CD4-positive, alpha-beta T cell (primary cell): ENCODE measurements around the gene GAL3ST3. TPM values are rescaled to one million over a fixed set of nuclear protein-coding genes. Genes with fewer than 3 reads are reported as not detected.

Experiments
- ATAC-seq: fragments of 200-7000 bp; cut with Tn5 transposase; one replicate; pipeline ENCODE4 v1.10.0; 2022; ENCODE audit warnings: mild to moderate bottlenecking; ENCODE audit not compliant: poor library complexity
- CTCF ChIA-PET: fragments of 350-600 bp; sonication (Branson Sonifier 250); formaldehyde crosslinking; loops from one replicate; lab custom pipeline; 2021; ENCODE audit warnings: antibody characterized with exemption, inconsistent platforms; lab: Charles Lee
- POLR2A ChIA-PET: fragments of 350-600 bp; sonication (Branson Sonifier 250); formaldehyde crosslinking; loops from one replicate; lab custom pipeline; 2021; ENCODE audit warnings: antibody characterized with exemption, inconsistent platforms; lab: Charles Lee
- DNase-seq, 14 experiments: peaks; one replicate each; pipeline ENCODE4 v3.0.0-alpha.2; 2013 to 2020; ENCODE audit warnings: mixed read lengths in 2 of 14
- H3K27ac ChIP-seq, 2 donors: one replicate each; pipeline versions ENCODE4 v1.5.1 to v1.7.0; 2013; ENCODE audit warnings: low read length in 2 of 2, low read depth in 1 of 2, mild to moderate bottlenecking in 1 of 2
- H3K27me3 ChIP-seq, 2 experiments: 1 replicate in 1 of 2; 2 replicates in 1 of 2; pipeline versions ENCODE4 v1.6.1 to v1.7.0; 2013; ENCODE audit warnings: low read length in 2 of 2, control low read depth in 1 of 2, mild to moderate bottlenecking in 1 of 2, moderate library complexity in 1 of 2; ENCODE audit not compliant: insufficient read depth in 2 of 2, control insufficient read depth in 1 of 2
- H3K36me3 ChIP-seq: one replicate; pipeline ENCODE4 v1.6.1; 2013; ENCODE audit warnings: low read length, control low read depth; ENCODE audit not compliant: insufficient read depth
- H3K4me1 ChIP-seq: one replicate; pipeline ENCODE4 v1.6.1; 2013; ENCODE audit warnings: low read length, control low read depth; ENCODE audit not compliant: insufficient read depth
- H3K4me3 ChIP-seq: one replicate; pipeline ENCODE4 v1.5.1; 2013; ENCODE audit warnings: mild to moderate bottlenecking, low read length, moderate library complexity
- H3K9me3 ChIP-seq, 2 experiments: 1 replicate in 1 of 2; 2 replicates in 1 of 2; pipeline versions ENCODE4 v1.6.1 to v1.7.0; 2013; ENCODE audit warnings: low read length in 2 of 2, mild to moderate bottlenecking in 2 of 2, control low read depth in 1 of 2, moderate library complexity in 1 of 2; ENCODE audit not compliant: control insufficient read depth in 1 of 2, insufficient read depth in 1 of 2
- H3K27ac Mint-ChIP-seq: one replicate; pipeline ENCODE4 v1.8.0; 2020; ENCODE audit warnings: mixed read lengths
- H3K27me3 Mint-ChIP-seq: one replicate; pipeline ENCODE4 v1.8.0; 2021; ENCODE audit warnings: mixed read lengths
- H3K36me3 Mint-ChIP-seq: one replicate; pipeline ENCODE4 v1.8.0; 2021; ENCODE audit warnings: low read depth, mixed read lengths
- H3K4me1 Mint-ChIP-seq: one replicate; pipeline ENCODE4 v1.8.0; 2021; ENCODE audit warnings: low read depth, mixed read lengths
- H3K4me3 Mint-ChIP-seq: one replicate; pipeline ENCODE4 v1.8.0; 2020; ENCODE audit warnings: mild to moderate bottlenecking, mixed read lengths
- H3K9me3 Mint-ChIP-seq: one replicate; pipeline ENCODE4 v1.8.0; 2020; ENCODE audit warnings: mixed read lengths
- CTCF ChIP-seq: fragments of 200-600 bp; IDR thresholded peaks from one replicate; pipeline ENCODE4 v1.8.0; 2022; ENCODE audit warnings: antibody characterized with exemption, mild to moderate bottlenecking
- intact Hi-C, 2 experiments: fragments of 100-400 bp; cut with DNase I in 1 of 2; cut with micrococcal nuclease in 1 of 2; formaldehyde crosslinking; loops; one replicate each; pipeline versions ENCODE4 v1.15.1 to v1.9.0; 2023 to 2025; cut with DNase I, micrococcal nuclease
- total RNA-seq, 174 experiments: library from RNA in 2 of 174; stranded (reverse) in 2 of 174; gene quantifications; one replicate each; pipeline ENCODE4 v1.2.3 and lab custom pipeline; 2021 to 2026

The GAL3ST3 gene
- total RNA-seq, 2 experiments from 2014 or later = not detected

DNA sequence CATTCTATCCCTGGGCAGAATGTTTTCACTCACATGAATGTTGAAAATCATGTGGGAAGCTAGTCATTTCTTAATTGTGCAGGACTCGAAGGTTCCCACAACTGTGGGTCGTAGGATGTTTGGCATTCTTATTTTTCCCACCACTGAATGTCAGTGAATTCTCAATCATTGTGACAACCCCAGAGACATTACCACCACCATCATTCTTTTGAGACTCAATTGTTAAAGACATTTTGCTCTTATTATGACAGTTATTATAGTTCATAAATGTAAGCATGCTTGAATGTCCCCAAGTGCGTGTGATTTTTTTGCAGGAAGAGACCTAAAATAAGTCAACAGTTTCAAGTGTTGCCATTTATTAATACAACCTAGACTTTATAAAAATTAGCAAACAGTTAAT is 40.1 kb upstream of the GAL3ST3 start:
- Mint-ChIP-seq H3K36me3 (peaks cover 45% of the 10 kb centered on the region), H3K4me1 (peaks cover 69% of the 10 kb centered on the region), H3K4me3 (no peak overlapping the region), H3K27ac (peak overlapping the region; percentile 88), H3K27me3 (no peaks in the 10 kb centered on the region), H3K9me3 (no peaks in the 10 kb centered on the region)
- Histone ChIP-seq H3K4me3 (no peak overlapping the region), H3K36me3 (peaks cover 6% of the 10 kb centered on the region), H3K27ac (no peak overlapping the region), H3K27me3 (no peaks in the 10 kb centered on the region), H3K4me1 (peaks cover 47% of the 10 kb centered on the region), H3K9me3 (no peaks in the 10 kb centered on the region)
- DNase-seq (no peak), ATAC-seq (no peak)
- ChIA-PET CTCF (interaction anchor here (0.5 to 1.5 kb wide), 4 partner anchors 16 to 341 kb away, joined by 3 to 7 read pairs (median 3); no protein-coding TSS in a partner anchor), POLR2A (interaction anchor here (0.9 to 1.6 kb wide), 2 partner anchors 9 to 10 kb away, joined by 3 to 6 read pairs; no protein-coding TSS in a partner anchor)
- intact Hi-C loops = no loop called here
- TF ChIP-seq CTCF = no peak

DNA sequence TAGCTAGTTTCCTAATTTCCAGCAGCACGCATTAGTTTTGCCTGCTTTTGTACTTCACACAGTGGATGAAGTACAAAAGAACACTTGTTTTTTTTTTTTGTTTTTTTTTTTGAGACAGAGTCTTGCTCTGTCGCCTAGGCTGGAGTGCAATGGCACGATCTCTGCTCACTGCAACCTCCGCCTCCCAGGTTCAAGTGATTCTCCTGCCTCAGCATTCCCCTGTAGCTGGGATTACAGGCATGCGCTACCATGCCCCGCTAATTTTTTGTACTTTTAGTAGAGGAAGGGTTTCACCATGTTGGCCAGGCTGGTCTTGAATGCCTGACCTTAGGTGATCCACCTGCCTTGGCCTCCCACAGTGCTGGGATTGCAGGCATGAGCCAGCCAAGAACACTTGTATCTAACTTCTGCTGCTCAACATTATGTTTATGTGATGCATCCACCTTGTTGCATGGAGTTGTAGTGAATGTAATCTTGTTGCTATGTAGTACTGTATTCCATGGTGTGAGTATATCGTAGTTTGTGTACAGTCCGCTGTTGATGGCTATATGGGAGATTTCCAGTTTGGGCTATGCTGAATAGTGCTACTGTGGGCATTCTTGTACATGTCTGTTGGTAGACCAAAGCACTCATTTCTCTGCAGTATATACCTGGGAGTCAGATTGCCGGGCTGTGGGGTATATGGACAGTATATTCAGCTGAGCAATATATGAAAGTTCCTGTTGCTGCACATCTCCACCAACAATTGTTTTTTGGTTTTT is 38.4 kb upstream of the GAL3ST3 start:
- ATAC-seq = no peak
- Mint-ChIP-seq H3K4me1 (peaks cover 78% of the 10 kb centered on the region), H3K36me3 (peaks cover 45% of the 10 kb centered on the region), H3K27me3 (no peaks in the 10 kb centered on the region), H3K9me3 (no peaks in the 10 kb centered on the region), H3K27ac (peak overlapping the region; percentile 88), H3K4me3 (peak overlapping the region; percentile 56)
- Histone ChIP-seq H3K9me3 (no peaks in the 10 kb centered on the region), H3K27me3 (no peaks in the 10 kb centered on the region), H3K27ac (peak overlapping the region in 1 of 2 donors; percentile 26), H3K4me1 (peaks cover 64% of the 10 kb centered on the region), H3K36me3 (peaks cover 6% of the 10 kb centered on the region), H3K4me3 (no peak overlapping the region)
- ChIA-PET CTCF (interaction anchor here (1.0 kb wide), 1 partner anchor 28 kb away, joined by 3 read pairs; no protein-coding TSS in a partner anchor), POLR2A (interaction anchor here (1.3 to 1.6 kb wide), 2 partner anchors 16 to 35 kb away, joined by 3 to 6 read pairs; partner anchors contain the start of gene SF3B2)
- intact Hi-C loops = no loop called here
- no peak for DNase-seq
- TF ChIP-seq CTCF = no peak

DNA sequence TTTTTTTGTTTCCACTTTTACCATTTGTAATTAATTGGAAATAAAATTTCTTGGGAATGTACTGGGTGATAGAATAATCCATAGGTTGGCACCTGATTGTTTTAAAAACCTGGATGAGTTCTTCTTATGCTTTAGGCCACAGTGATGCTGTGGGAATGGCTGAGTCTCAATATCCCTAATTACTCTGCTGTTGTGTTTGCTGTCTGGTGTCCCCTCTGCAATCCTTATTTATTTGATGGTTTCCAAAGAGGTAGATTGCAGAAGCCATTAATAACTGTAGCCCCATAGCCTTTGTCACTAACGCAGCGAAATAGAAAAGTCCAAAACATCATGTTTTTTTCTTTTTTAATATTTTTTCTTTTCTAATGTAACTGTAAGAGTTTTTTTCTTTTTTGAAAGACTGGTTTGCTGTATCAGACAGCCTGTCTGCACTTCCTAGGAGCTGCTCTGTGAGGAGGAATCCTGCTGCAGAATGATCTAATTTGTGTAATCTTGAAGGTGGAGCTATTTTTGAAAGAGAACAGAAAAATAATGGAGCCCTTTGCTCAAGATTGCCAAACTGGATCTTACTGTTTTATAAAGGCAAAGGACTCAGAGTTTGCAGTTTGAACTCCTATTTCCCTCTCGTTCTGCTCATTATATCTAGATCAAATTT is 36.0 kb upstream of the GAL3ST3 start:
- Mint-ChIP-seq H3K4me1 (peaks cover 89% of the 10 kb centered on the region), H3K9me3 (no peaks in the 10 kb centered on the region), H3K4me3 (peak overlapping the region; percentile 43), H3K27me3 (no peaks in the 10 kb centered on the region), H3K27ac (peak overlapping the region; percentile 88), H3K36me3 (peaks cover 46% of the 10 kb centered on the region)
- CTCF ChIA-PET = interaction anchor here (1.5 kb wide), 2 partner anchors 15 to 17 kb away, joined by 4 to 5 read pairs; partner anchors contain the start of gene PACS1
- POLR2A ChIA-PET = interaction anchor here (0.8 to 6.7 kb wide), 3 partner anchors 15 to 32 kb away, joined by 3 to 141 read pairs (median 6); partner anchors contain the start of genes PACS1 and SF3B2
- no peak for ATAC-seq
- H3K27ac ChIP-seq = peak overlapping the region in 1 of 2 donors; percentile 63
- TF ChIP-seq CTCF = no peak
- H3K36me3 ChIP-seq = peaks cover 3% of the 10 kb centered on the region
- H3K27me3 ChIP-seq = no peaks in the 10 kb centered on the region
- H3K4me1 ChIP-seq = peaks cover 78% of the 10 kb centered on the region
- H3K4me3 ChIP-seq = no peak overlapping the region
- no peaks in the 10 kb centered on the region for H3K9me3 ChIP-seq
- no peak for DNase-seq
- intact Hi-C loops = loop anchor here in 1 of 2 experiments (5.0 kb wide), 1 partner anchor 32 kb away; no protein-coding TSS in a partner anchor
